Prostate gland (tissue), 2 donors: Measurements from ENCODE around the gene BEAN1.

ENCODE experiments used
- POLR2A ChIP-seq: fragments of 450-650 bp; IDR thresholded peaks from one replicate; pipeline ENCODE4 v1.6.1; 2016; ENCODE audit warnings: antibody characterized with exemption, mild to moderate bottlenecking
- POLR2AphosphoS5 ChIP-seq: sonication (generic); formaldehyde crosslinking; IDR thresholded peaks from one replicate; pipeline ENCODE4 v1.6.1; 2017; ENCODE audit warnings: antibody characterized with exemption
- TF ChIP-seq, protein P1 (sequence below), 4 experiments: fragments of 200-600 bp in 2 of 4; fragments of 450-650 bp in 2 of 4; sonication (generic) in 2 of 4; IDR thresholded peaks; 1 replicate in 3 of 4; 2 replicates in 1 of 4; pipeline ENCODE4 v1.5.1; 2016 to 2019; ENCODE audit warnings: antibody characterized with exemption in 4 of 4, mild to moderate bottlenecking in 2 of 4, moderate library complexity in 2 of 4

DNA sequence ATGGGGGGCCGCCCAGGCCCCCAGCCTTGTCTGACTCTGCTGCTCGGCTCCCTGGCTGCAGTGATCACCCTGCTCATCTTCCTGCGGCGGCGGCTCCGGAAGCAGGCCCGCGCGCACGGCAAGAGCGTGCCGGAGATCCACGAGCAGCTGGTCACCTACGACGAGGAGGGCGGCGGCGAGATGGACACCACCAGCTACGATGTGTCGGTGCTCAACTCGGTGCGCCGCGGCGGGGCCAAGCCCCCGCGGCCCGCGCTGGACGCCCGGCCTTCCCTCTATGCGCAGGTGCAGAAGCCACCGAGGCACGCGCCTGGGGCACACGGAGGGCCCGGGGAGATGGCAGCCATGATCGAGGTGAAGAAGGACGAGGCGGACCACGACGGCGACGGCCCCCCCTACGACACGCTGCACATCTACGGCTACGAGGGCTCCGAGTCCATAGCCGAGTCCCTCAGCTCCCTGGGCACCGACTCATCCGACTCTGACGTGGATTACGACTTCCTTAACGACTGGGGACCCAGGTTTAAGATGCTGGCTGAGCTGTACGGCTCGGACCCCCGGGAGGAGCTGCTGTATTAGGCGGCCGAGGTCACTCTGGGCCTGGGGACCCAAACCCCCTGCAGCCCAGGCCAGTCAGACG, 24.4 kb upstream of the BEAN1 start:
- TF ChIP-seq, protein P1, sequence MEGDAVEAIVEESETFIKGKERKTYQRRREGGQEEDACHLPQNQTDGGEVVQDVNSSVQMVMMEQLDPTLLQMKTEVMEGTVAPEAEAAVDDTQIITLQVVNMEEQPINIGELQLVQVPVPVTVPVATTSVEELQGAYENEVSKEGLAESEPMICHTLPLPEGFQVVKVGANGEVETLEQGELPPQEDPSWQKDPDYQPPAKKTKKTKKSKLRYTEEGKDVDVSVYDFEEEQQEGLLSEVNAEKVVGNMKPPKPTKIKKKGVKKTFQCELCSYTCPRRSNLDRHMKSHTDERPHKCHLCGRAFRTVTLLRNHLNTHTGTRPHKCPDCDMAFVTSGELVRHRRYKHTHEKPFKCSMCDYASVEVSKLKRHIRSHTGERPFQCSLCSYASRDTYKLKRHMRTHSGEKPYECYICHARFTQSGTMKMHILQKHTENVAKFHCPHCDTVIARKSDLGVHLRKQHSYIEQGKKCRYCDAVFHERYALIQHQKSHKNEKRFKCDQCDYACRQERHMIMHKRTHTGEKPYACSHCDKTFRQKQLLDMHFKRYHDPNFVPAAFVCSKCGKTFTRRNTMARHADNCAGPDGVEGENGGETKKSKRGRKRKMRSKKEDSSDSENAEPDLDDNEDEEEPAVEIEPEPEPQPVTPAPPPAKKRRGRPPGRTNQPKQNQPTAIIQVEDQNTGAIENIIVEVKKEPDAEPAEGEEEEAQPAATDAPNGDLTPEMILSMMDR (IDR thresholded peaks at IDR 0.05), result no peak
- TF ChIP-seq POLR2A (no peak), POLR2AphosphoS5 (no peak)
